Measurements from ENCODE around the gene PRKG1. TPM values are rescaled to one million over a fixed set of nuclear protein-coding genes. Genes with fewer than 3 reads are reported as not detected.

PRKG1 gene
- total and polyA plus RNA-seq, 2 of the 4 experiments (the other 2 are of a cell fraction) = 3.5 to 18.3 TPM

DNA sequence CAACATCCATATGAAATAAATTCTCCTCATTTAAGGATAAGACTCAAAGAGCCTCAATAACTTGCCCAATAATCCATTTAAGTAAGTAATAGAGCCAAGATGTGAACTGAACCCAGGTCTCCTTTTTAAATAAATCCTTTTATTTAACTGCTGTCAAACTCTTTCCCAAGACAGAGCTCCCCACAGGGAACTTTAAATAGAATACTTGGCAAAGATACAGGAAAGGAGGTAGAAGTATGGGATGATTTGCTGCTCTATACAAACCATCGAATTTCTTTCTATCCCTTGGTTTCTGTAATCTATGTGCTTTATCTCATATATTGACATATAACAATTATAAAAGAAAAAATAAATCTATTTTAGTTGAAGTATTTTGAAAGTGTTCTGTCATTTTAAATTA is 329.2 kb downstream of the PRKG1 start:
- H3K18ac ChIP-seq (ENCODE audit: low read depth, low read length) = no peak overlapping the region
- no peak overlapping the region for H3K14ac ChIP-seq (replicated peaks; ENCODE audit: low read depth, low read length)
- H3K27me3 ChIP-seq (ENCODE audit: control insufficient read depth, insufficient read depth, low read length) = no peaks in the 10 kb centered on the region
- H3K23ac ChIP-seq (ENCODE audit: low read depth, low read length) = no peak overlapping the region
- H3K27ac ChIP-seq (ENCODE audit: insufficient read depth, low read length) = no peak overlapping the region
- no peak overlapping the region for H3K4me3 ChIP-seq (ENCODE audit: insufficient read depth, low read depth, low read length)
- H3K56ac ChIP-seq (ENCODE audit: extremely low read depth, insufficient read depth, low read length) = no peak overlapping the region
- ChIA-PET POLR2A (ENCODE audit: unreplicated experiment) (no interaction called here), CTCF (no interaction called here)
- no peak overlapping the region for H4K91ac ChIP-seq (ENCODE audit: insufficient read depth, low read depth, low read length)
- H2AK9ac ChIP-seq (replicated peaks; ENCODE audit: low read depth, low read length, poor library complexity) = no peak overlapping the region
- H2BK20ac ChIP-seq (ENCODE audit: low read depth, low read length) = no peak overlapping the region
- BruUV-seq (replicated peaks) = no TSS peak
- no peak overlapping the region for H4K5ac ChIP-seq (ENCODE audit: low read depth, low read length)
- no peak overlapping the region for H2AK5ac ChIP-seq (ENCODE audit: low read depth, low read length)
- DNase-seq = no peak
- no peaks in the 10 kb centered on the region for H3K9me1 ChIP-seq (ENCODE audit: insufficient read depth, low read length)
- no peak overlapping the region for H2BK5ac ChIP-seq (ENCODE audit: low read depth, low read length, poor library complexity, severe bottlenecking)
- H3K9ac ChIP-seq (ENCODE audit: low read depth, low read length) = no peak overlapping the region
- no peak overlapping the region for H3K4me2 ChIP-seq (ENCODE audit: low read depth, low read length)
- no peaks in the 10 kb centered on the region for H4K20me1 ChIP-seq (ENCODE audit: insufficient read depth, low read length)
- H3K79me1 ChIP-seq (ENCODE audit: low read depth in 1 of 2, low read length in 2 of 2) = peaks cover 0 to 12% of the 10 kb centered on the region in 2 experiments; a peak in 1 of 4 replicates
- ATAC-seq (ENCODE audit: low read depth) = no peak
- H2BK120ac ChIP-seq (ENCODE audit: low read depth, low read length) = no peak overlapping the region
- H3K4me1 ChIP-seq (ENCODE audit: control insufficient read depth, insufficient read depth, low read length) = peaks cover 2% of the 10 kb centered on the region; the same call in 1 of the 2 replicates
- TF ChIP-seq, protein P1, sequence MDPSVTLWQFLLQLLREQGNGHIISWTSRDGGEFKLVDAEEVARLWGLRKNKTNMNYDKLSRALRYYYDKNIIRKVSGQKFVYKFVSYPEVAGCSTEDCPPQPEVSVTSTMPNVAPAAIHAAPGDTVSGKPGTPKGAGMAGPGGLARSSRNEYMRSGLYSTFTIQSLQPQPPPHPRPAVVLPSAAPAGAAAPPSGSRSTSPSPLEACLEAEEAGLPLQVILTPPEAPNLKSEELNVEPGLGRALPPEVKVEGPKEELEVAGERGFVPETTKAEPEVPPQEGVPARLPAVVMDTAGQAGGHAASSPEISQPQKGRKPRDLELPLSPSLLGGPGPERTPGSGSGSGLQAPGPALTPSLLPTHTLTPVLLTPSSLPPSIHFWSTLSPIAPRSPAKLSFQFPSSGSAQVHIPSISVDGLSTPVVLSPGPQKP (IDR thresholded peaks at IDR 0.05; ENCODE audit: borderline replicate concordance, low read depth, low read length) = no peak
- TF ChIP-seq MAFK (IDR thresholded peaks at IDR 0.05; ENCODE audit: low read depth, low read length) (no peak), RCOR1 (IDR thresholded peaks at IDR 0.05; ENCODE audit: insufficient replicate concordance, low read length) (no peak), POLR2A (IDR thresholded peaks at IDR 0.05; ENCODE audit: low read depth, low read length) (no peak), RFX5 (IDR thresholded peaks at IDR 0.05; ENCODE audit: low read depth, low read length) (no peak), MAZ (IDR thresholded peaks at IDR 0.05; ENCODE audit: borderline replicate concordance, low read depth, low read length) (no peak), FOS (IDR thresholded peaks at IDR 0.05; ENCODE audit: low read depth, low read length) (no peak), MXI1 (IDR thresholded peaks at IDR 0.05; ENCODE audit: borderline replicate concordance, low read depth, low read length) (no peak), USF2 (IDR thresholded peaks at IDR 0.05; ENCODE audit: low read depth, low read length) (no peak), RAD21 (IDR thresholded peaks at IDR 0.05; ENCODE audit: low read length) (no peak), CHD1 (IDR thresholded peaks at IDR 0.05; ENCODE audit: low read depth, low read length) (no peak), NFE2L2 (IDR thresholded peaks at IDR 0.05; ENCODE audit: low read depth, low read length) (no peak), BHLHE40 (IDR thresholded peaks at IDR 0.05; ENCODE audit: low read depth, low read length) (no peak), CEBPB (IDR thresholded peaks at IDR 0.05; ENCODE audit: low read depth, low read length) (no peak), SMC3 (IDR thresholded peaks at IDR 0.05; ENCODE audit: low read depth, low read length) (no peak)
- TF ChIP-seq, protein P2, sequence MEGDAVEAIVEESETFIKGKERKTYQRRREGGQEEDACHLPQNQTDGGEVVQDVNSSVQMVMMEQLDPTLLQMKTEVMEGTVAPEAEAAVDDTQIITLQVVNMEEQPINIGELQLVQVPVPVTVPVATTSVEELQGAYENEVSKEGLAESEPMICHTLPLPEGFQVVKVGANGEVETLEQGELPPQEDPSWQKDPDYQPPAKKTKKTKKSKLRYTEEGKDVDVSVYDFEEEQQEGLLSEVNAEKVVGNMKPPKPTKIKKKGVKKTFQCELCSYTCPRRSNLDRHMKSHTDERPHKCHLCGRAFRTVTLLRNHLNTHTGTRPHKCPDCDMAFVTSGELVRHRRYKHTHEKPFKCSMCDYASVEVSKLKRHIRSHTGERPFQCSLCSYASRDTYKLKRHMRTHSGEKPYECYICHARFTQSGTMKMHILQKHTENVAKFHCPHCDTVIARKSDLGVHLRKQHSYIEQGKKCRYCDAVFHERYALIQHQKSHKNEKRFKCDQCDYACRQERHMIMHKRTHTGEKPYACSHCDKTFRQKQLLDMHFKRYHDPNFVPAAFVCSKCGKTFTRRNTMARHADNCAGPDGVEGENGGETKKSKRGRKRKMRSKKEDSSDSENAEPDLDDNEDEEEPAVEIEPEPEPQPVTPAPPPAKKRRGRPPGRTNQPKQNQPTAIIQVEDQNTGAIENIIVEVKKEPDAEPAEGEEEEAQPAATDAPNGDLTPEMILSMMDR (conservative IDR thresholded peaks at IDR 0.05; ENCODE audit: low read depth, low read length) = no peak
- peaks cover 1% of the 10 kb centered on the region; the same call in 1 of the 2 replicates for H3K36me3 ChIP-seq (ENCODE audit: control insufficient read depth, insufficient read depth, low read length)
- dilution Hi-C loops (cut with HindIII; ENCODE audit: low sequenced_read_pairs, unreplicated experiment) = no loop called here
- no peak overlapping the region for H2BK15ac ChIP-seq (ENCODE audit: low read depth, low read length)
- no peak overlapping the region for H2AFZ ChIP-seq (replicated peaks; ENCODE audit: low read length, poor library complexity)
- H3K4ac ChIP-seq (ENCODE audit: low read depth, low read length) = no peak overlapping the region
- H3K9me3 ChIP-seq (ENCODE audit: control insufficient read depth, insufficient read depth, low read length) = no peaks in the 10 kb centered on the region
- in situ Hi-C loops (cut with MboI; ENCODE audit: low sequenced_read_pairs) = loop anchor here (25.0 kb wide), 1 partner anchor 559 kb away; no protein-coding TSS in a partner anchor
- H4K8ac ChIP-seq (ENCODE audit: low read depth in 2 of 2, low read length in 2 of 2) = no peak overlapping the region
- WGBS, 2 experiments (ENCODE audit: extremely low coverage in 2 of 2, insufficient read length in 1 of 2) = no CpG with 5 or more reads among the region's 1 CpG
- intact Hi-C loops (cut with micrococcal nuclease) = no loop called here
